ENCODE measurements around the gene NSMF. TPM values are rescaled to one million over a fixed set of nuclear protein-coding genes. Genes with fewer than 3 reads are reported as not detected.

Gene NSMF
- total RNA-seq, 1 donor from 2014 or later: 52.5 TPM

- H3K27me3 ChIP-seq (ENCODE audit: control insufficient read depth, insufficient read depth, low read length): peaks cover 15% of the 10 kb centered on the region
- DNase-seq (ENCODE audit: low read depth): no peak
- no peaks in the 10 kb centered on the region for H3K36me3 ChIP-seq (ENCODE audit: control insufficient read depth, insufficient read depth, low read length)
- H3K4me3 ChIP-seq (ENCODE audit: low read depth, low read length): no peak overlapping the region
- no peak for TF ChIP-seq CTCF (IDR thresholded peaks at IDR 0.05; ENCODE audit: insufficient read depth, low read length, poor library complexity, severe bottlenecking)
Observed at GRCh38 chr9:137404961-137405567, 54.1 kb downstream of the NSMF start.

- no peak overlapping the region for H3K4me3 ChIP-seq (ENCODE audit: low read depth, low read length)
- H3K36me3 ChIP-seq (ENCODE audit: control insufficient read depth, insufficient read depth, low read length): no peaks in the 10 kb centered on the region
- H3K27me3 ChIP-seq (ENCODE audit: control insufficient read depth, insufficient read depth, low read length): peaks cover 15% of the 10 kb centered on the region
- TF ChIP-seq CTCF (IDR thresholded peaks at IDR 0.05; ENCODE audit: insufficient read depth, low read length, poor library complexity, severe bottlenecking): no peak
- no peak for DNase-seq (ENCODE audit: low read depth)
Observed at GRCh38 chr9:137403269-137403668, 55.9 kb downstream of the NSMF start.

GRCh38 chr9:137402746-137403145 lies 56.4 kb downstream of the NSMF start:
- Histone ChIP-seq H3K27me3 (ENCODE audit: control insufficient read depth, insufficient read depth, low read length) (peaks cover 13% of the 10 kb centered on the region), H3K36me3 (ENCODE audit: control insufficient read depth, insufficient read depth, low read length) (no peaks in the 10 kb centered on the region), H3K4me3 (ENCODE audit: low read depth, low read length) (no peak overlapping the region)
- DNase-seq (ENCODE audit: low read depth): no peak
- no peak for TF ChIP-seq CTCF (IDR thresholded peaks at IDR 0.05; ENCODE audit: insufficient read depth, low read length, poor library complexity, severe bottlenecking)

GRCh38 chr9:137398561-137399468 lies 60.3 kb downstream of the NSMF start:
- no peak for DNase-seq (ENCODE audit: low read depth)
- Histone ChIP-seq H3K36me3 (ENCODE audit: control insufficient read depth, insufficient read depth, low read length) (no peaks in the 10 kb centered on the region), H3K4me3 (ENCODE audit: low read depth, low read length) (no peak overlapping the region), H3K27me3 (ENCODE audit: control insufficient read depth, insufficient read depth, low read length) (no peaks in the 10 kb centered on the region)
- TF ChIP-seq CTCF (IDR thresholded peaks at IDR 0.05; ENCODE audit: insufficient read depth, low read length, poor library complexity, severe bottlenecking): no peak

- Histone ChIP-seq H3K27me3 (ENCODE audit: control insufficient read depth, insufficient read depth, low read length) (no peaks in the 10 kb centered on the region), H3K36me3 (ENCODE audit: control insufficient read depth, insufficient read depth, low read length) (no peaks in the 10 kb centered on the region), H3K4me3 (ENCODE audit: low read depth, low read length) (no peak overlapping the region)
- no peak for DNase-seq (ENCODE audit: low read depth)
- TF ChIP-seq CTCF (IDR thresholded peaks at IDR 0.05; ENCODE audit: insufficient read depth, low read length, poor library complexity, severe bottlenecking): no peak
Observed at GRCh38 chr9:137397675-137398423, 61.3 kb downstream of the NSMF start.

Other genes with a start within 250 kb of the NSMF start
- 3.1 and 4.2 TPM in 2 replicates for gene RNF208, start 237.1 kb downstream of the NSMF start, total RNA-seq
- gene CYSRT1, start 234.2 kb downstream of the NSMF start, total RNA-seq: 2.1 and 3.8 TPM in 2 replicates
- not detected in 2 replicates for gene RNF224, start 231.8 kb downstream of the NSMF start, total RNA-seq
- gene SLC34A3, start 228.4 kb downstream of the NSMF start, total RNA-seq: 0.25 TPM in 1 of 2 replicates, not detected in the other
- 262 and 275 TPM in 2 replicates for gene TUBB4B, start 218.0 kb downstream of the NSMF start, total RNA-seq
- not detected in 2 replicates for gene STPG3, start 208.0 kb downstream of the NSMF start, total RNA-seq
- 47.3 and 67.0 TPM in 2 replicates for gene NELFB, start 204.0 kb downstream of the NSMF start, total RNA-seq
- 33.5 and 50.3 TPM in 2 replicates for gene TOR4A, start 181.6 kb downstream of the NSMF start, total RNA-seq
- gene NRARP, start 157.1 kb downstream of the NSMF start, total RNA-seq: 8.4 and 11.4 TPM in 2 replicates
- 8.6 and 13.3 TPM in 2 replicates for gene EXD3, start 36.2 kb downstream of the NSMF start, total RNA-seq
- gene NOXA1, start 35.9 kb downstream of the NSMF start, total RNA-seq: 0.84 and 1.8 TPM in 2 replicates
- not detected in 2 replicates for gene ENTPD8, start 18.0 kb downstream of the NSMF start, total RNA-seq
- gene PNPLA7, start 91.1 kb upstream of the NSMF start, total RNA-seq: 0.04 and 0.21 TPM in 2 replicates
- gene MRPL41, start 92.5 kb upstream of the NSMF start, total RNA-seq: 77.9 and 83.3 TPM in 2 replicates
- gene DPH7, start 119.6 kb upstream of the NSMF start, total RNA-seq: 38.9 and 52.1 TPM in 2 replicates
- 27.1 and 27.6 TPM in 2 replicates for gene ZMYND19, start 131.2 kb upstream of the NSMF start, total RNA-seq
- gene ARRDC1, start 146.4 kb upstream of the NSMF start, total RNA-seq: 84.2 and 110 TPM in 2 replicates
- 59.9 and 70.9 TPM in 2 replicates for gene EHMT1, start 159.7 kb upstream of the NSMF start, total RNA-seq

Data from kidney epithelial cell (primary cell).